COLO668 (cell line): ENCODE data around the gene GCC1.

Experiments
- DNase-seq: peaks from one replicate; lab custom pipeline; 2025; ENCODE audit not compliant: unreplicated experiment; lab: John Stamatoyannopoulos, UW

The GCC1 gene, protein sequence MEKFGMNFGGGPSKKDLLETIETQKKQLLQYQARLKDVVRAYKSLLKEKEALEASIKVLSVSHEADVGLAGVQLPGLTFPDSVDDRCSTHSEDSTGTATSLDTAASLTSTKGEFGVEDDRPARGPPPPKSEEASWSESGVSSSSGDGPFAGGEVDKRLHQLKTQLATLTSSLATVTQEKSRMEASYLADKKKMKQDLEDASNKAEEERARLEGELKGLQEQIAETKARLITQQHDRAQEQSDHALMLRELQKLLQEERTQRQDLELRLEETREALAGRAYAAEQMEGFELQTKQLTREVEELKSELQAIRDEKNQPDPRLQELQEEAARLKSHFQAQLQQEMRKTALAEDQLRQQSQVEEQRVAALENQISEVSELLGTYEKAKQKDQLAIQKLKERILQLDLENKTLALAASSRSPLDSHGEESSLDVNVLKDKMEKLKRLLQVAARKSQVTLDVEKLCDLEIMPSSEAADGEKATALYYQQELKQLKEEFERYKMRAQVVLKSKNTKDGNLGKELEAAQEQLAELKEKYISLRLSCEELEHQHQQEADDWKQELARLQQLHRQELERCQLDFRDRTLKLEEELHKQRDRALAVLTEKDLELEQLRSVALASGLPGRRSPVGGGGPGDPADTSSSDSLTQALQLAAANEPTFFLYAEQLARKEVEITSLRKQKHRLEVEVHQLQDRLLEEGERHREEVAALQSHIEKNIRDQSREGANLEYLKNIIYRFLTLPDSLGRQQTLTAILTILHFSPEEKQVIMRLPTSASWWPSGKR

DNA sequence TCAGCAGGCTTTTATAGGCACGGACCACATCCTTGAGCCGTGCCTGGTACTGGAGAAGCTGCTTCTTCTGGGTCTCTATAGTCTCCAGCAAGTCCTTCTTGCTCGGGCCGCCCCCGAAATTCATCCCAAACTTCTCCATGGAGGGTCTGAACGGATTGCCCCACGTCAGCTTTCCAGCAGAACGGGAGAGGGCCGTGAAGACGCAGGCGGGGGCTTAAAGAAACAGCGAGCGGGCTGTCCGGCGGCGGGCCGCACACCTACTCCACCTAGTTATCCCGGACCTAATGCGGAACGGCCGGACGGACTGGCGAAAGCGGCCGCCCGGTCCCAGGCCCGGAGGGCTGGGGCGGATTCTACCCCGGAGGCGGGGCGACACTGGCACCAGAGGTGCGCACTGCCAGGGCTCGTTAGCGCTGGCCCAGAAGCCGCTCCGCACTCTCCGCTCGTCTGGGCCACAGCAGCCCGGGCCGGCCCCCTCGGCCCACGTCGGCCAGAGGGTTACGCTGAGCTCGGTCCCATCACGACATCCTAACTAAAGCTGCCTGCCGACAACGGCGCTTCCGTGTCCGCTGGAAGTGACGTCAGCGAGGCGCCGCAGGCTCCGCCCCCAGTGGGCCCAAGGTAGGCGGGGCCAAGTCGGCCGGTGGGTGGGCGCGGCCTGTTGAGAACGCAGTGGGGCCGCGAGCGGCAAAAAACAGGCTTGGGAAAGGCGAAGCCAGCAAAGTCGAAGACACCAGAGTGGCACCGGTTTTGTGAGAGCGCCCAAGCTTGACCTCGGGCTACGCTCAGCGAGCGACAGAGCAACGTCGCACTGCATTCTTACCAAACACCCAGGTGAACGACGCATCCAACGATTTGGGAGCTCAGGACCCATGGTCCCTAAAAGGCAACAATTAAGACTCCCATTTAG is at the start of gene GCC1:
Gene GCC1, minus strand, starts transcription at position 553 of the 910 bp plus-strand sequence. Its CDS starts 414 bp downstream, at position 139.
- peak; percentile 89 for DNase-seq

- DNase-seq, result no peak
Observed at GRCh38 chr7:127632276-127632910, 47.0 kb upstream of the GCC1 start.

GRCh38 chr7:127629268-127629854 is 44.0 kb upstream of the GCC1 start:
- peak; percentile 28 for DNase-seq

DNA sequence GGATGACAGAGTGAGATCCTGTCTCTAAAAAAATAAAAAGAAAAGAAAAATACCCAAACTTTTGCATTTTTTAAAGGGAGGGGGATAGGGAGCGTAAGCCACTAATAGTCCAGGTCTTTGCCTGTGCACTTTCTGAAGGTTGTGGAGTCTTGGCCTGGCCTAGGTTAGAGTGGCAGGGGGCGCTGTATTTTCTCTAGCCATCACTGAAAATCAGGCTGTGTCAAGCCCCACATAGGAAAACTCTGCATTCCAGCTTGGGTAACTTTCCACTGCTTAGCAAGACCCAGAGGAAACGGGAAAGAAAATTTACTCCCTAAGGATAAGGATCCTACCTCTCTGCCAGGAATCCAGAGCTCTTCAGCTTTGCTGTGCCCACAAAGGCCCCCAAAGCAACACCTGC is 43.0 kb upstream of the GCC1 start:
- no peak for DNase-seq

- no peak for DNase-seq
Observed at GRCh38 chr7:127625331-127625730, 39.9 kb upstream of the GCC1 start.

GRCh38 chr7:127620406-127621233 is 35.2 kb upstream of the GCC1 start:
- DNase-seq, result no peak

GRCh38 chr7:127619681-127620405 is 34.4 kb upstream of the GCC1 start:
- peak; percentile 12 for DNase-seq

DNA sequence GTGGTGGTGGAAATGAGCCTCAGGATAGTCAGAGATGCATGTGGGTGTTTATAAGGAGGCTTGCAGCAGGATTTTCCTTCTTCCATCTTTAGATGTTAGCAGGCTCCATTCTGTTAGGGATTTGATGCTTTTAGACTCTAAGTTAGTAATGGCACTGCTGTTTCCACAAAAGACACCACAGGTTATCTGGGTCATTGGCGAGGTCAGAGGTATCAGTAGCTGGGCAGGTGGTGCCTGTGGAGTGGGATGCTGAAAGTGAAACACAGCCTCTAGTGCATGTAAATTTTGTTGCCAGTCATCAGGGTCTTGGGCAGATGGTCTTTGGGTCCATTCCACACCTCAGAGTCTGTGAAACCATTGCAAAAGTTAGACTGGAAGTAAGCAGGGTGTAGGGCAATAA is 33.4 kb upstream of the GCC1 start:
- DNase-seq, result no peak

- no peak for DNase-seq
Observed at GRCh38 chr7:127618042-127618441, 32.6 kb upstream of the GCC1 start, which contains the start of gene PAX4. Gene PAX4 (minus strand): TSS chr7:127618142. CDS start chr7:127615928, 2,214 bp downstream.

DNA sequence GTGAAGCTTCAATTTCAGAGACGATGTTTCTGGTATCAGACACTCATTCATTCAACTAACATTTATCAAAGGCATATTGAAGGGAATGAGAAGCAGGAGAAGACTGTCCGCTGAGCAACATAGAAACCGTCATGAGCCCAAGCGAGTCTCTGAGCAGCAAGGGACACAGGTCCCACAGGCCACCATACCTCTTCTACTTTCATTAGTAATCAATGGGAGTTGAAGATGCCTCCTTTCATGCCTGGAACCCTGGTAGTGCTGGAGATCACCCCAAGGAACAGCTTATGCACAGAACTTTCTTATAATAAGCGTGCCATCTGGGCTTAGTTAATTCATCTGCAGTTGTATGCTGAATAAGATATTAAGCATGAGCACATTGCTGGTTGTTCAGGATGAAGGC is 31.3 kb upstream of the GCC1 start:
- no peak for DNase-seq

GRCh38 chr7:127612263-127612662 is 26.9 kb upstream of the GCC1 start:
- DNase-seq, result no peak

DNA sequence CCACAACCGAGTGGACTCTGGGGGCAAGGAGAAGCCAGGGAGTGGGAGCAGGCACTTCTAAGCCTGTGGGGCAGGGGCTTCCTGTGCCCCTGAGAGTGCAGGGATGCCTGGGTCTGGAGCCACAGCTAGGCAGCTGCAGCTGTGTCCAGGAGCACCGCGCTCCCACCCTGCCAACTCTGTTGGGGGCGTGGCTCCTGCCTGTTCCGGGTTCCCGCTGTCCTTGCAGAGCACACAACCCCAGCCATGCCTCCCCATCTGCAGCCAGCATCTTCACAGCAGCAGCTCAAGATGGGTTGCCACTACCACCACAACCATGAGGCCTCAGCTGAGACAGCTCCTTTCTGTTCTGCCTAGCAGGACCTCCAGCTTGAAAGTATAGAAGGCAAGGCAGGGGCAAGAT is 23.9 kb upstream of the GCC1 start:
- no peak for DNase-seq

- DNase-seq, result no peak
Observed at GRCh38 chr7:127608446-127608845, 23.1 kb upstream of the GCC1 start.

DNA sequence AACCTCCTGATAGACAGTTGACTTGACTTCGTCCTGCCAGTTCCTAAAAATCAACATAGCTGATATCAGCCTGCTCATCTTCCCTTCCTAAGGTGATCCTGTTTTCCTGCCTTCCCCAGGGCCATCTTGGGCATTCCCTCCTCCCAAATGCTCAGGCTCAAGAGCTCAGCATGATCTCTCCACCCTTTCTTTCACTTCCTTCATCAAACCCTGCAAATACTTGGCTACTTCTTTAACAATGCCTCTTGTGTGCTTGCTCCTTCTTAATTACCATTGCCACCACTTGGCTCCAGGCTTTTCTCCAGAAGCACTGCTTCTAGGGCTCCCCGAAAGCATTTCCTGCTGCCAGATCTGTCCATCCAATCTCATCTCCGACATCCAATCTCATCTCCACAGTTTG is 15.5 kb upstream of the GCC1 start:
- no peak for DNase-seq

DNA sequence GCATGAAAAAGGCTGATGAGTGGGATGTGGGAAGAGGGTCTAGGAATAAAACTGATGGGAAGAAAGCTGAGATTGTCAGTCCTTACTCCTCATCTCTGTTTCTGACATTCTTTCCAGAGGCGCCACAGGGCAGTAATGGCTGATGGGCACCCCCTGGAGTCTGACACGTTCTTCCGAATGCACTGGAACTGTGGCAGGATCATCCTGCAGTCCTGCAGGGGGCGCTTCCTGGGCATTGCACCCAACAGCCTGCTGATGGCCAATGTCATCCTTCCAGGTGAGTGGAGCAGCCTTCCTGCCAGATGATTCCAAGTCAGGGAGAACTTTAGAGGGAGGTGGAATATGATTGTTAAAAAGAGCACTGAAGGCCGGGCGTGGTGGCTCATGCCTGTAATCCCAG is 12.9 kb upstream of the GCC1 start:
- peak; percentile 16 for DNase-seq

GRCh38 chr7:127595737-127596136 is 10.3 kb upstream of the GCC1 start:
- no peak for DNase-seq

GRCh38 chr7:127594490-127594889 is 9.1 kb upstream of the GCC1 start:
- DNase-seq, result no peak

- no peak for DNase-seq
Observed at GRCh38 chr7:127592550-127592949, 7.2 kb upstream of the GCC1 start.

DNA sequence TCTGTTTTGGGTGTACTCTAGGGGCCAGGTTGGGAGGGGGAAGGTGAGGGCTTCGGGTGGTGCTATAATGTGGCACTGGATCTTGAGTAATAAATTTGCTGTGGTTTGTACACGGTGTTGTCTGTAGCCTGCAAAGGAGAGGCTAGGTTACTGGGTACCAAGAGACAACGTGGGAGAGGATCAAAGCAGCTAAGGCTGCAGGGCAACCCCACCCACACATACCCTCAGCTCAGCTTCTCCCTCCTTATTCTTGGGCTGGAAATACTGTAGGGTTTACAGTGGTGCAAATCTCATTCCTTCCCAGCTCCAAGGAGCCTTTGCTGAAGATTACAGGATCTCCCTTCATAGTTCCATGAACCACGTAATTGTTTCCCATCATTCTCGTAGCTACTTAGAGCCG is 6.2 kb upstream of the GCC1 start:
- no peak for DNase-seq
